NCI-H2171 treated with DMSO at 0.1 percent for 48 hours (cell line): ENCODE measurements around the gene OLA1.

Experiments
- DNase-seq: peaks from one replicate; lab custom pipeline; 2025; lab: John Stamatoyannopoulos, UW

OLA1 gene

DNA sequence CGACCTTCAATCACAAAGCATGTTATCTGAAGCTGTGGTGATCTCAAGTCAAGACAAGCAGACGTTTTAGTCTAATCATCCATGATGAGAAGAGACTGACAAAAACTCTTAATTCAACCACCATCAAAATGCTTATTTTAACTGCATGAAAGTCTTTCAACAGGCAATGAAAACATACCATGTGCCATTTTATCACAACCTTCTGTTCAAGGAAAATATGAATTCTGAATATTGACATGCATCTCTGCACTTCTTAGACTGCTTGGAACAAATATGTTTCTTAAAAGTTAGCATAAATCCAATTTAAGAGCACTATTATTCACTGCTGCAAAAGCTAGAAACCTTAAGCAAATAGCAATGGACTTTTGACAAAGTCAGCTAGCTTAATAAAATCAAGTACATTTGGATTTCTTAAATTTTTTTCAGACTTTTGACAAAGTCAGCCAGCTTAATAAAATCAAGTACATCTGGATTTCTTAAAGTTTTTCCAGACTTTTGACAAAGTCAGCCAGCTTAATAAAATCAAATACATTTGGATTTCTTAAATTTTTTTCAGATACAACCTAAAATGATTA, 70.9 kb downstream of the OLA1 start:
- peak; percentile 50 for DNase-seq

DNA sequence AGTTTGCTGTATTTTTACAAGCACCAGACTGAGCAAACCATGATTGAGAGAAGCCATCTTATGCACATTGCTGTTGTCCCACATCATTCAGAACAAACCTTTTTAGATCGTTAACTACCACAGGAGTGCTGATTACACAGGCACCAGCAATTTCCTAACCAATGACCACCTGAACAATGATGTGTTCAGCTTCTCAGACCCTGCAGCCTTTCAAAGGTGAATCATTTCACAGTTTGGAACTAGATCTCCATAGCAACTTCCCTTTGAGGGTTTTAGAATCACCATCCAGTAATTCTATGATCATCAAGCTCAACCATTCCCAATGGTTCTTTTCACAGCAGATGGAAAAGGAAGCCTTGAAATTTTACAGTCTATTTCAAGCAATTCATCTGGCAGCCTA, 71.4 kb downstream of the OLA1 start:
- DNase-seq, result peak; percentile 42

DNA sequence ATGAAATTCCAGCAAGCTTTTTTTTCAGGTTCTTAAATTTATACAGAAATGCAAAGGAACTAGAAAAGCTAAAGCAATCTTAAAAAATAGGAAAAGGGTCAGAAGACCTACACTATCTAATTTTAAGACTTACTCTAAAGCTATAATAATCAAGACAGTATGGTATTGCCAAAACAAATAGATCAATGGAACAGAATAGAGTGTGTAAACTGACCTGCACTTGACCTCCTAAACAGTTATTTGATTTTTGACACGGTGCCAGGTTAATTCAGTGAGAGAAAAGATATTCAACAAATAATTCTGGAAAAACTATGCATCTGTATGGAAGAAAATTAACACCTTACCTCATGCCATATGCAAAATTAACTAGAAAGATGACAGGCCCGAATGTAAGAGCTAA, 73.6 kb downstream of the OLA1 start:
- peak; percentile 12 for DNase-seq

DNA sequence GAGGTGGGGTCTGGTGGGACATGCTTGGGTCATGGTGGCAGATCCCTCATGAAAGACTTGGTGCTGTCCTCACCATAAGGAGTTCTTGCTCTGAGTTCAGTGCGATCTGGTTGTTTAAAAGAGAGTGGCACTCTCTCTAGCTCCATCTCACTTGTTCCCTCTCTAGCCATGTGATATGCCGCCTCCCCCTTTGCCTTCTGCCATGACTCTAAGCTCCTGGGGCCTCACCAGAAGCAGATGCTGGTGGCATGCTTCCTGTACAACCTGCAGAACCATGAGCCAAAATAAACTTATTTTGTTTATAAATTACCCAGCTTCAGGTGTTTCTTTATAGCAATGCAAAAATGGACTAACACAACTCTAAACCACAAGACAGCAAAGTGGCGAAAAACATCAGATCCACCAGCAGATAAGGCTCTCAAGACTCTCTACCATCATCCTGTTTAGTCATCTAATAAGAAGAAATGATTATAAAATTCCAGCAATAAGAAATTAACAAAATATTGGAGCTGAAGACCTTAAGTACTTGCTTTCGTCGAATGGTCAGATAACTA, 75.5 kb downstream of the OLA1 start:
- no peak for DNase-seq

DNA sequence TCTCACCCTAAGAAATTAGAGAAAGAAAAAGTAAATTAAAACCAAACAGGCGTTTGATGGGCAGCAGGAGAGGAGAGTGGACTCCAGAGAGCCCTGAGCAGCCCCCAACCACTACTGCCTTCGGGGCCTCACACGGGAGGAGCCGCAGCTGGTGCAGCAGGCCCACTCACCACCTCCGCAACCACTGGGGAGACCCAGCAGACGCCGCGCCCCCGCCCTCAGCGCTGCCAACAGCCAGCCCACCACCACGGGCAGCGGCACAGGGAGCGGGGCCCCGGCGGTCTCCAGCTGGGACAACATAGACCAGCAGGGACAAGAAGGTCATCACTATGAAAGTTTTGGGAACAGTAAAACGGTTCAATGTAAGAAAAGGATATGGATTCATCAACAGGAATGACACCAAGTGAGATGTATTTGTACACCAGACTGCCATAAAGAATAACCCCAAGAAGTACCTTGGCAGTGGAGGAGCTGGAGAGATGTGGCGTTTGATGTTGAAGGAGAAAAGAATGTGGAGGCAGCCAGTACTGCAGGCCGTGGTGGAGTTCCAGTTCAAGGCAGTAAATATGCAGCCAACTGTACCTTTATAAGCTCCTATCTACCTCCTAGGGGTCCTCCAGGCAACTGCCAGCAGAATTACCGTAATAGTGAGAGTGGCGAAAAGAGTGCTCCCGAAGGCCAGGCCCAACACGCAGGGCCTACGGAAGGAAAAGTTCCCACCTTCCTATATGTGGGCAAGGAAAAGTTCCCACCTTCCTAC, 76.5 kb downstream of the OLA1 start:
- no peak for DNase-seq

- no peak for DNase-seq
Measured at GRCh38 chr2:174169372-174169771, 79.0 kb downstream of the OLA1 start.

DNA sequence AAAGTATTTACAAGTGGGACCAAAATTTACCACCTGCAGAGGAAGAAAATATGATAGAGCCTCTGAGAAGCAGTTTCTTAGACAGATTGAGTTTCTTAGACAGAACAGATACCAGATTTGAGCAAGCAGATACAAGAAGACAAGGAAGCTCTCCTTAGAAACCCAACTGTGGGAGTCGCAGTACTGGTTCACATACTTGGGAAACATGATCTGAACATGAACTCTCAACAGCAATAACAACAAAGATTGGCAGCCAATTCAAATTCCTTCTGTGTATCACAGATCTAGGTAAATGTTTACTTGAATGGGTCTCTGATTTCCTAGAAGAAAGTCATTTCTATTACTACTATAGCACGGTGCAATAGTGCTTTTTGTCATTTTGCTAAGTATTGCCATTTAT, 82.1 kb downstream of the OLA1 start:
- peak; percentile 40 for DNase-seq

GRCh38 chr2:174161490-174161889, 86.8 kb downstream of the OLA1 start:
- DNase-seq, result no peak

- DNase-seq, result peak; percentile 8
Measured at GRCh38 chr2:174158003-174158402, 90.3 kb downstream of the OLA1 start.

GRCh38 chr2:174157053-174157452, 91.3 kb downstream of the OLA1 start:
- no peak for DNase-seq

- DNase-seq, result no peak
Measured at GRCh38 chr2:174153757-174154680, 94.3 kb downstream of the OLA1 start.

DNA sequence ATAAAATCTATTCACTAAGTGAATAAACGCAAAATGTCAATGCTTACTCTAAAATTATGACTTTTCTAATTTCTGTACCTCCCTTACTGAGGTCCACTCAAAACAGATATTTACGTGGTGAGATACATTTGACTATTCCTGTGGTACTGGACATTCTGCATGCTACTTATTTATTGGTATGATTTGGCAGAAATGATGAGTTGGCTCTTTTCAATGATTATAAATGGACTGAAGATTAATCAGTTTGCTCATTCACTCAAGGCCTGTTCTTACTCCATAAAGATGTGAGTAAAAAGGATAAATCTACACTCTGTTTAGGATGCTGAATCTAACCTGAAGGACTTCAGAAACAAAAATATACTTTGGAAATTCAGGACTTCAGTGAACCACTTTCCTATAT, 98.8 kb downstream of the OLA1 start:
- no peak for DNase-seq

GRCh38 chr2:174148833-174149232, 99.5 kb downstream of the OLA1 start:
- DNase-seq, result no peak

DNA sequence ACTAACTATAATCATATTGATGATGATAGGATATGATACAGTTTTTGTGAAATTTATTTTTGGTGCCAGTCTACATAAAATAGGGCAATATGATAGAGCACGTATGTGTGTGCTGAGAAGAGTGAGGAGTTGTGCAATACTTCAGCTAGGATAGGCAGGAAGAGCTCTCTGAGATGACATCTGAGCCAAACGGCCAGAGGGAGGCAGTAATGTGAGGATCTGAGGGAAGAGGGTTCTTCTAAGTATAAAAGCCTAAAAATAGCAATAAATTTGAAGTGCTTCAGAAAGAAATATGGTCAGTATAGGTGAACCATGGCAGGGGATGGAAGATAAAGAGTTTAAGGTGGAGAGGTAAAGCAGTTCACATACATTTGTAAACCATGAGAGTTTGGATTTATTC, 102.5 kb downstream of the OLA1 start:
- no peak for DNase-seq

DNA sequence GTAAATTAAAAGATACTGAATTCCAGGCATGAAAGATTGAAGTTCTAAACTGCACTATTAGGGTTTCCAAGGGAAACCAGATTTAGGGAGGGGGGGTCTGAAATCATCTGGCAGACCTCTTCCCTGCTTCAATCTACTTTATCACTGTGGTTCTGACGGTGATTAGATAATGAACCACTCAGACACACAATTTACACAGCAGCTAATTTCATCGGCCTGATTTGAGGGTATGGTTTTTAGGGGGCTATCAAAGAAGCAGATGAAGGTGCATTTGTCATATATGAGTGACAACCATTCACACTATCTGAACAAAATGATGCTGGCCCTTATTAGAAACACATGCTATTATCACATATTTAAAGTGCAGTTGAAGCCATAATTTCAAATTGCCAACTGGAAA, 106.0 kb downstream of the OLA1 start:
- DNase-seq, result no peak

DNA sequence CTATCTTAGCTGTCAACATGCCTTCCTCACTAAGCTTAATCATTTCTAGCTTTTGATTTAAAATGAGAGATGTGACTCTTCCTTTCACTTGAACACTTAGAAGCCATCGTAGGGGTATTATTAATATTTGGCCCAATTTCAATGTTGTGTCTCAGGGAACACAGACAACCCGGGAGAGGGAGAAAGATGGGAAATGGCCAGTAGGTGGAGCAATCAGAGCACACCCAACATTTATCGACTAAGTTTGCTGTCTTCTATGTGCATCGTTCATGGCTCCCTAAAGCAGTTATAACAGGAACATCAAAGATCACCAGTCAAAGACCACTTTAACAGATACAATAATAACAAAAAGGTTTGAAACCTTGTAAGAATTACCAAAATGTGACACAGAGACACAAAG, 110.2 kb downstream of the OLA1 start:
- no peak for DNase-seq

GRCh38 chr2:174135981-174136380, 112.4 kb downstream of the OLA1 start:
- no peak for DNase-seq

GRCh38 chr2:174125090-174125489, 123.2 kb downstream of the OLA1 start:
- DNase-seq, result no peak

DNA sequence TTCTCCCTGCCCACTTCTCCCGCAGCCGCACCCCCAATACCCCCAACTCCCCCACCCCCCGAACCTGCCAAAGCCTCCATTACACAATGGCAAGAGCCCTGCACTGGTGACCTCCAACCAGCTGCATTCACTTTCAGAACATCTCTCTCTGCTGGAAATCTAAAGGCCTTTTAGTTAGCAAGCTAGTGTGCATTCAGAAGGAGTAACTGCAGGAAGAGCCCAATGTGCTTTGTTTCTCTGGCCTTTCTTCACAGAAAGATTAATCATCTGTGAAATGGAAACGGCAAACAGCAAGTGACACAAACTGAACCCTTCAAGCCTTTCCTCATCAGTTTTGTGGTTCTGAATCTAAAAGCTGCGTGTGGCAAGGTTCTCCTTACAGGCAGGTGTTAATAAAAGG, 124.2 kb downstream of the OLA1 start:
- DNase-seq, result no peak

DNA sequence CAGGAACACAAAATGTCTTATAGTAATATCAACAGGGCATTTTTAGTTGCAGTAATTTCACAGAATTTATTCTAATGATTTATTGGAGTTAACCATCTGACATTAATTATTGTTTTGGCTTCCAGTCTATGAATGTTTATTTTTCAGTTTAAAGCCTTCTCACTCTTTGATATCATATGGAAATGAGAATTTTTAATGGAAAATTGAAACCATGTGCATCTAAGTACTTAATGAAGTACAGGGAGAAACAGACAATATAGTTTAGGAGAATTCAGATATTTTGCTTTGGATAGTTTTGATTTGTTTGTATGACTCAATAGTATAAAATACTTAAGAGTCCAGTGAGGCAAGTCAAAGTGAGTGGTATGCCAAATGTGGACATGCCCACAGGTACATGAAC, 126.1 kb downstream of the OLA1 start:
- no peak for DNase-seq

DNA sequence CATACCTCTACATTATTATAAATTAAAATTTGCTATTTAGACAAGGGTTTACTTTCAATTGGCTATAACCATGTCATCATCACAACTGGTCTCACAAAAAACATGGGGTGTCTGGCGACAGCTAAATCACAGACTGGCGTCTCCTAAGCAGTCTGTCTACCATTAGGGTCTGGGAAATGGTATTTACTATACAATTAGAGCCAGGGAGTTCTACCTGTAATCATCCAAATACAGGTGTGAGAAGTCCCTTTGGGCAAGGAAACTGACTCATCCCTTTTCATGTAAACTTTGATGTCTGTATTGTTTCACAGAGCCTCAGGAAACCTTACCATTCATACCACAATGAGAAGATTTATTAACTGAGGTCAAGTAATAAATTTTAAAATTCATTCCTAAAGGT, 126.7 kb downstream of the OLA1 start:
- peak; percentile 35 for DNase-seq

DNA sequence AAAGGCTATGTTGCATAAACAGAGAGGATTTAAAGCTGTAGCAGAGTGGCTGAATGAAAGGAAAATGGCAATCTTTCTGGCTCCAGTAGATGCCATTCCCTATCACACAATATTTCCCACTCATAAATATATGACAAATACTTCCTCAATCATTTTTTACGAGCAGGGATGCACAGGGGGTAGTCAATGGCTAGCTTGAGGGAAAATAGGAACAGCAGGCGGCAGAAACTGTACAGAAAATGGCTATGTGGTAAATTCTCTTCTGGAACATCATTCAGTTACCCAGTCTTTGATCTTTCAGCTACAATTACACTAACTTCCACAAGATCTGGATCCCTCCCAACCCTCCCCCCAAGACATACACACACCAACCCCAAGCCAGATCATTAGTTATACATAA, 127.2 kb downstream of the OLA1 start:
- DNase-seq, result peak; percentile 25

DNA sequence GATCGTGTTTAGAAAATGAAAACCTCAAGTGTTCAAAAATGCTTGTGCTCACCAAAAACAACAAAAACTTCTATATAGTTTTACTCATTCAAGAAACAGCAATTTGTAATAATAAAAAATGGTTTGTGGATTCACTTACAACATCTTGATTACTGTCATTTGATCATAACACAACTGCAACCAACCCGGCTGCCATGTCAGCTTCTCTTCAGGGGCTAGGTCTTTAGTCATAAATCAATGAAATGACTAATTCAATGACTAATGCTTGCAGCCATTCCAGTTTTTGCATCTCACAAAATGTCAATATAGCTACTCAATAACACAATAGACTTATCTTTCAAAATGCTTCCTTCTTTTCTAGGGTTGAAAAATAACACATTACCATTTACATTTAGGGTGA, 128.0 kb downstream of the OLA1 start:
- peak; percentile 58 for DNase-seq
